ENCODE results near the gene EPS8L3.
A peak's percentile ranks its signal among the peaks of the same experiment; 100 is the strongest.
"Not testable (repeated sequence)": the region's sequence is repeated elsewhere in the genome, so short reads cannot be mapped to it uniquely, and the experiment has no call there.

Gene EPS8L3, protein sequence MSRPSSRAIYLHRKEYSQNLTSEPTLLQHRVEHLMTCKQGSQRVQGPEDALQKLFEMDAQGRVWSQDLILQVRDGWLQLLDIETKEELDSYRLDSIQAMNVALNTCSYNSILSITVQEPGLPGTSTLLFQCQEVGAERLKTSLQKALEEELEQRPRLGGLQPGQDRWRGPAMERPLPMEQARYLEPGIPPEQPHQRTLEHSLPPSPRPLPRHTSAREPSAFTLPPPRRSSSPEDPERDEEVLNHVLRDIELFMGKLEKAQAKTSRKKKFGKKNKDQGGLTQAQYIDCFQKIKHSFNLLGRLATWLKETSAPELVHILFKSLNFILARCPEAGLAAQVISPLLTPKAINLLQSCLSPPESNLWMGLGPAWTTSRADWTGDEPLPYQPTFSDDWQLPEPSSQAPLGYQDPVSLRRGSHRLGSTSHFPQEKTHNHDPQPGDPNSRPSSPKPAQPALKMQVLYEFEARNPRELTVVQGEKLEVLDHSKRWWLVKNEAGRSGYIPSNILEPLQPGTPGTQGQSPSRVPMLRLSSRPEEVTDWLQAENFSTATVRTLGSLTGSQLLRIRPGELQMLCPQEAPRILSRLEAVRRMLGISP

DNA sequence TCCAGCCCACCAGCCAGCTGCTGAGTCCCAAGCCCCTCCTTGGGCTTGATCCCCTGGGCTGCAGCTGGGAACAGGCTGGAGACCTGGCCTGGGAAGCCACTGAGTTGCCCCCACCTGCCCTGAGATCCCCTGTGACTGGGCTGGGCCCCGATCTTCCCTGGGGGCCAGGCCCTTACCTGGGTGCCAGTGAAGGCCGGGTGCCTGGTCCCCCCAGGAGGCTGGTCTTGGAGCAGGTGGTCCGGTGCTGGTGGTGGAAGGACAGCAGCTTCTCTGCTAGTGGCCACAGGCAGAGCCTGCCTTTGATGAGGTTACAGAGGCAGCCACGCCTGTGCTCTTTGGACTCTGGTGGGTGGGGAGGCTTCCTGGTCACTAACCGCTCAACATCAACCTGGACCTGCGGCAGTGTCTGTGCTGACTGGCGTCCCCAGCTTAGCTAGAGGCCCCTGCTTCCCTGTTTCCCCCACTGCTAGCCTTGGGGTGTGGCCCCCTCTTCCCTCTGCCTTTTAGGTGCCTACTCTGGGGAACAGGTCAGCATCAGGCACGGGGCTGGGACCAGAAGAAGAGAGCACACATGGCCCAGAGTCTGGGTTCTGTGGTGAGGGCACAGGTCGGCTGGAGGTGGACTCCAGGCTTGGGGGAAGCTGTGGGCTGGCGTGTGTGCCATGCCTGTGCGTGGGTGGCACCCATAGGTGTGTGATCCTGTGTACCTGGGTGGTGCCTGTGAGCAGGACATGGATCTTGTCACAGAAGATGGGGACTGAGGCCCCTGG, at the start of gene EPS8L3:
Gene EPS8L3, minus strand, starts transcription at position 278 of the 770 bp plus-strand sequence. CDS start 2,174 bp downstream, outside the sequence.
- no peak for DNase-seq

DNA sequence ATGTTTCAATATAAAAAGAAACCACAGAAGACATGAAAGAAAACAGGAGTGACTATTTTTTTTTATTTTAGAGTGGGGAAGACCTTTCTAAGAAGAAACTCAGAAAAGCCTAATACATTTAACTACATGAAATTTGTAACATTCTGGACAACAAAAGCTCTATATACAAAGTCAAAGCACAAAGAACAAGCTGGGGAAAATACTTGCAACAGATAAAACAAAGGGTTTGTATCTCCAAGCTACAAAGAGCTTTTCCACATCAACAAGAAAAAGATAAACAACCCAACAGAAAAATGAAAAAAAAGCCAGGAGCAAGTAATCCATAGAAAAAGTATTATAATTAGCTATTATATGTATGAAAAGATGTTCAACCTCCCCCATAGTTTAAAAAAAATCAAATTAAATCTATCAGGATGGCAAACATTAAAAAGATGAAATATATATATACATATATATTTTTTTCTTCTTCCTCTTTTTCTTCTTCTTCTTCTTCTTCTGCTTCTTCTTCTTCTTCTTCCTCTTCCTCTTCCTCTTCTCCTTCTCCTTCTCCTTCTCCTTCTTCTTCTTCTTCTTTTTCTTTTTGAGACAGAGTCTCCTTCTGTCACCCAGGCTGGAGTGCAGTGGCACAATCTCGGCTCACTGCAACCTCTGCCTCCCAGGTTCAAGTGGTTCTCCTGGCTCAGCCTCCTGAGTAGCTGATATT, 49.1 kb upstream of the EPS8L3 start:
- DNase-seq = no peak

DNA sequence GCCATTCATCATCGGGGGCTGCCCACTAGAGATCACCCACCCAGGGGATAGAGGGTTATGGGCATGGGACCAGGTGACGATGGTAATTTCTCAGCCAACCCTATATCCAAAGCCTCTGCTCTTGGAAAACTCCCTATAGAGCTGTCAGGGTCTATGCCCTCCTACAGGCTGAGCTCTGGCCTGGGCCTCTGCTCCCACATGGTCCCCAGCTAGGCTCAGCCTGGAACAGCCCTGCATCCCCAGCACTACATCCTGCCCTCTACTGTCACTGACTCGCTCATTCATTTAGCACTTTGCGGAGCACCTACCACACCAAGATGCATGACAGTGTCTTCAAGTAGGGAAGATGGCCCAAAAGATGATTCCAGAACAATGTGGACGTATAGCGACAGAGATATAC, 45.0 kb upstream of the EPS8L3 start:
- no peak for DNase-seq

DNA sequence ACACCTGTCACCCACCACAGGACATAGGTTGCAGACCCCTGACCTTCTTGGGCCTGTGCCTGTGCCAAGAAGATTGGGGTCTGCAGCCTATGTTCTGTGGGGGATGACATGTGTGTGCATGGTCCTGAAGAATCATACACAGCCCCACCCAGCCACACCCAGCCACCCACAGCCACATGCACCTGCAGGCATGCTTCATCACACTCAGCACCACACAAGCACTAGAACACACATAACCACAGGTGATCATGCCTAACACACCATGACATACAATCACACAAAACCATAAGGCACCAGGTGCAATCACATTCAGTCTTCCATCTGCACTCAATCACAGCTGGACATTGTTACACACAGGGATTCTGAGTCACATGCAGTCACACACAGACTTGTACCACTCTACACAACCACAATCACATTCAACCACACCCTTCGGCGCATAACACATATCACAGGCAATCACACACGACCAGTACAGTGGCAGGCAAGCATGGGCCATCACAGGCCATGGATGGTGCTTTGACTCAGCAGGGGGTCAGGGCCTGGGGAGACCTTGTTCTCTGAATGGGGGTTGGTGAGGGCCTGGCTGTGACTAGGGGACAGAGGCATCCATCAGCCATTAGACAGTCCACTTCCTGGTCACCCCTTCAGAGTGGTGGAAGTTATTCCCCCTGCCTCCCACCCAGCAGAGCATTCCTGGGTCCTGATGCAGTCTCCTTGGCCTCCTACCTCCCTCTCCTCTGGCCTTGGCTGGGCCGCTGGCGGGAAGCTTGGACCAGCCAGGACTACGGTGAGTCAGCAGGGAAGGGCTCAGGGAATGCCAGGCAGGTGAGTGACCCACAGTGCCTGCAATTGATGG, 44.3 kb upstream of the EPS8L3 start:
- no peak for DNase-seq

DNA sequence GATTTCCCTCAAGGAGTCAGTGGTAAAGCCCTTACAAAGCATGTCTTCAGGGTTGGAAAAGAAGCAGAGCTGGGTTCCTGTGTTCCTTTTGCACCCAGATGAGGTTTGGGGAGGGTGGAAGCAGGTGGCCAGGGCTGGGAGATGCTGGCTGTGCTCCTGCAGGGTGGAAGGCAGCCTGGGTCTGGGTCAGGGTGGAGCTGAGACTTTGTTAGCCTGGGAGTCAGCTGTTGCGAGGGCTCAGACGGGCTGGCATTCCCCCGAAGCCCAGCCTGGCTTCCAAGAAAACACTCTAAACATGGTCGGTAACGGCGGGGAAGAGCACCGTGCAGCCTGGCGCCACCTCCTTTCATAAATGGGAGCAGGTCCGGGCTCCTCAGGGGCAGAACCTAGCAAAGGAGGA, 43.7 kb upstream of the EPS8L3 start:
- no peak for DNase-seq

DNA sequence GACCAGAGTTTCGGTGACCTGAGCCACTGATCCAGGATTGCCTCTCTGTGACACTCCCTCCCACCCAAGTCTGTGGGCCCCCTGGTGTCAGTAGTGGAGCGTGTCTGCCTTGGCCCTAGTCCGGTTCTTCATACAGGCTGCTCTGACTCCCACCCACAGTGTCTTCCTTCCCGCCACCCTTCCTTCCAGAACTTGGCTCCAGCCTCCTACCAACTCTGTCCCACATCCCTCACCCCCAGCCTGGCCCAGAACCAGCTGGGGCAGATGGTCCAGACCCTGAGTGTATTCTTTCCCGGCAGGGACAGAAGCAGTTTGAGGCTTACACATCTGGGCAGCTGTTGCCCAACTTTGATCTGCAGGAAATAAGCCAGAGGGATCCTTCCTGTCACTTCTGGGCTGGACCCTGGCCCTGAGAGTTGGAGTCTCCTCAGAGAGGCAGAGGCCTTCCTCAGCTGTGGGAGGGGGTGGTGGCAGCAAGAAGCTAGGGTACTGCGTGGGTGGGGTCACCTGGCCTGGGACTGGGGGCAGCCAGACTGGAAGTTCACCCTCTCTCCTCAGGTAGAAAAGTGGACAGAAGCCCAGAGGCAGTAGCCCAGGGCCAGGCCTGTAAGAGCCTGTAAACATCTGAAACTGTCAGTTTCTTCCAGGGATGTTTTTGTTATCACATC, 43.1 kb upstream of the EPS8L3 start:
- no peak for DNase-seq

DNA sequence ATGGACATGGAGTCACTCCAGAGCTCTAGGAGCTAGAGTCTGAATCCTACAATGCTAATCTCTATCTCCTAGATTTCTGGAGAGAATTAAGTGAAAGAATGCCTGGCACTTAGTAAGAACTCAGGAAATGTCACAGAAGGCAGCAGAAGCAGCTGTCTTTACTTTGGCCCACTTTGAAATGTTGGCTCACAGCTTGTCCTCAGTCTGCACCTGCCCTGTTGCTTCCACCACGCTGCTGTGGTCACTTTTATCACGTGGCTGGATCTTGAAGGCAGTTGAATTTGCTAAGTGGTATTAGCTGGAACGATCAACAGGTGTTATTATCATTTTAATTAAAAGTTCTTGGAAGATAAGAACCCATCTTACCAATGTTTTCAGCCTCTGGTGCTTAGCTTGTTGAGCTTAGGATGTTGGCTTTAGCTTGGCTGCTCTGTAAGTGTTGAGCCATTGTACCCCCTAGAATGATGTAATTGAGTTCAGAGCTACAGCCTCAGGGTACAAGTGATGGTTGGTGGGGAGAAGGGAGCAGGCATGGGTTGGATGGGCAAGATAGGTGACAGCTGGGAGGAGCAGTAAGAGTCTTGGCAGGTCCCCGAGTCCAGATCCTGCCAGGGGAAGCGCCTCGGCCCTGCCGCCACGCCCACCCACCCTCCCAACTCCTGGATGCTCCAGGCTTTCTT, 41.9 kb upstream of the EPS8L3 start:
- DNase-seq = no peak

DNA sequence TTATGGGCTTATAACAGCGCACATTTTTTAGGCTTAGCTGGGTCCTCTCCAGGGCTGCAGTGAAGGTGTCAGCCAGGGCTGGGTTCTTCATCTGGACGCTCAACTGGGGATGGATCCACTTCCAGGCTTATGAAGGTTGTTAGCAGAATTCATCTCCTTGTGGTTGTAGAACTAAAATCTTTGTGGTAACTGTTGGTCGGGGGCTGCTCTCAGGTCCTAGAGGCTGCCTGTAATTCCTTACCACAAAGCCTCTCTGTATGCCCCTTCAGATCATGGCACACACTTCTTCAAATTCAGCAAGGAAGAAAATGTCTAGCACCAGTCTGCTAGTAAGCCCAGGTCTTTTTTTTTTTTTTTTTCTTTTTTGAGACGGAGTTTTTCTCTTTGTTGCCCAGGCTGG, 40.9 kb upstream of the EPS8L3 start:
- DNase-seq = no peak

DNA sequence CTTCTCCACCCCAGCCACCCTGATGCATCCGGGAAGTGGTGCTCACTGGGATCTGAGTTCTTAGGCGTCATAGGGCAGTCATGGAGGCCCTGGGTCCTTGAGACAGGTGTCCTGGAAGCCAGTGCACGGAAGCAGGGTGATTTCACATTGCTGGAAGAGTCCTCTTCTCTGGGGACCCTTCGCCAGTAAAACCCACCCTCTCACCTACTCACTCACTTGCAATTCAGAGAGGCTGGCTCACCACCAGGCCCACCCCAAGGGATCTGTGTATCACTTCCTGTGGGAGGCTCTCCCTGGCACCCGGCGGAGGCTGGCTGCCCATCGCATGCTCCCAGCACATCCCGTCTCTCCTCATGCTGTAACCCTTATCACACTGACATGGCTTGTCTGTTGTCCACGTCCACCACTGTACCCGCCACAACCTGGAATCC, 40.2 kb upstream of the EPS8L3 start:
- DNase-seq = no peak

DNA sequence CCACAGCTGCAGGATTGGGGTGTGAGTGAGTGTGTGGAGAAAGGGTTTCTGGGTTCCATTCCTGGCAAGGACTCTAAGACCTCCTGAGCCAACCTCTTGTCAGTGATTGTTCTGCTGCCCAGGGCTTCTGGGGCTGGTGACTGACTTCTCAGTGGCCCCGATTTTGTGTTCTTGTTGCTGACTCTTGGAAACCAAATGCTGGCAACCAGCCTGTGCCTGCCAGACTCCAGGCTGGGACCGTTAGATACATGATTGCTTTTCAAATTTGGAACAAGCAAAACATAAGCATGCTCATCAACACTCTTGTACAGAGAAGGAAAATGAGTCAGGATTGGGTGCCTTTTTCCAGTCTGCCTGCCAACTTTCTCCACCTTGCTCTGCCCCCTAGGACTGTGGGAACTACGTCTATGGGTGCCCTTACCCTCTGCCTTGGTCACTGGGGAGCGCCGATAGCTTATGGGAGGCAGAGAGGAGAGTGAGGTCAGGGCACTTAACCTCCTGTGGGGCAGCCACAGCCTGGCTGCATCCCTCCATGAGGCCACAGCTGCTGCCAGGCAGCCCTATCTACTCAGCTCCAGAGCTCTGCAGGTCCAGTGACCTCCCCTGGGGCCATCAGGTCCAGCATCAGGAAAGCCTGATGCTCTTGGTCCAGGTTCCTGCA, 39.3 kb upstream of the EPS8L3 start:
- no peak for DNase-seq

DNA sequence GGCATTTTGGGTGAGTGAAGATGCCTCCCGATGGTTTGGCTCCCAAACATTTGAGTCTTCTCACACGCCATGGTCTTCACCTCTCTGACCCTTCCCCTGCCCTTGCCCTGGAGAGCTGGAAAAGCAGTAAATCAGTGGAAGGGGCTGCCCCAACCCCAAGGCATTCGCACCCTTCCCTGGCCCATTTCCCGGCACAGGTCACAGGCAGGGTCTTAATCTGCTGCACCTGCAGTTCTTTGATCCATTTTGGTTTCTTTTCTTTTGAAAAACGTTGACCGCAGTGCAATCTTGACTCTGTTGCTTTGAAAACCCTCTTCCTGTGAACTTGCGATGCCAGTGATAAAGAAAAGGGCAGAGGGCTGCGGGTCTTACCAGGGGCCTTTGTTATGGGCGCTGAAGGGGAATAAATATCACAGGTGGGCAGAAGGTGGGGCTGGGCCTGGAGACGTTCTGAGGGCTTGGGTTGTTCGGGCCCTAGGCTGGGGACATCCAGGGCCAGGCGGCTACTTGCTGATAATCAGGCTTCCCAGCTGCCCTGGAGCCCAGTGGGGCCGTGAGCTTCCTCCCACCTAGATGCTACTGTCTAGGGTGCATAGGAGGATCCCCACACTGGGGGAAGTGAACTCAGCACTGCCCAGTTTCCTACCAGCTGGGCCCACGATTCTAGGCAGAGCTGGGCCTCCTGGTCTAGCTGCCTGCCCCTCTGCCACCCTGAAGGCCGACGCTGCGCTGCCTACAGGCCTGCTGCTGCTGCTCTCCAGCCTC, 38.6 kb upstream of the EPS8L3 start:
- no peak for DNase-seq

DNA sequence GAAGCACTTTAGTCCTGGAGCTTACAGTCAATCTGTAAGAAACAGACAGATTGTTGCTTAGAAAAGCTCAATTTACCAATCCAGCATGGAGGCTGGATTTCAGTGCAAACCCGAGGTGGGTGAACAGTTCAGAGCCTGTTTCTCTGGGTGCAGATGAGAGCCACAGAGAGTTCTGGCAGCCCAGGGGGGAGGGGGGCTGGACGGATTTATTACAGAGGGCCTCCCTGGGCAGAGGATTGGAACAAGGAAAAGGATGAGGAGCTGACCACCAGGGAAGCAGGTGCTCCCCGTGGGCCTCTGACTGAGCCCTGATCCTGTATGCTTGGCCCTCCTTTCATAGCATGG, 38.0 kb upstream of the EPS8L3 start:
- DNase-seq = no peak

DNA sequence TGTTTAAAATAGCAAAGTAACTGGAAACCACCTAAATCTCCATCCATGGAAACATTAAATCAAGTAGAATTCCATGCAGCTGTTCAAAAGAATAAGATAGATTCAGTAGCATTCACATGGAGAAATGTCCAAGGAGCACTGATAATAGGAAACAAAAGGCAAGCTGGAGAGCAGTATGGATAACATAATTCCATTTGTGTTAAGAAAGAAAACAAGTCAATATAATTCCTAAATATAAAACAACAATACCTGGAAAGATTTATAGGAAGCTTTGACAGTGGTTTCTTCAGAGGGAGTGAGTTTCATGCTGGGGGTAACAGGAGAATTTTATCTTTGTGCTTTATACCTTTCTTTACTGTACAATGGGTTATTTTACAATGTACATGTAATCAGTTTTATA, 36.6 kb upstream of the EPS8L3 start:
- DNase-seq = no peak

DNA sequence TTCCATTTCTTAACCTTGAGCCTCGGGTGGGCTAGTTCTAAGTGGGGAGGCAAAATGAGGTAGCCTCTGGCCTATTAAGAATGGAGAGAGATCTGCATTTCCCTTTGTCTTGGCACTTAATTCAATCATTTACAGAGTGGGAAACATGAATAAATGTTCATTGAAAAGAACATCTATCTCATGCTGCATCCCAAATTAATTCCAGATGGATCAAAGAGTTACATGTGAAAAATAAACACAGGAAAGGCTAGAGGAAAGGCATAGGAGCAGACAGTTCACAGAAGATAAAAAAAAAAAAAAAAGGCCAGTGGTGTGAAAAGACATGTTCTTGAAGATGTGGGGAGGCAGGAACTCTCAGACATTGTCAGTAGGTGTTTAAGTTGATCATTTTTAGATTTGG, 35.7 kb upstream of the EPS8L3 start:
- no peak for DNase-seq

DNA sequence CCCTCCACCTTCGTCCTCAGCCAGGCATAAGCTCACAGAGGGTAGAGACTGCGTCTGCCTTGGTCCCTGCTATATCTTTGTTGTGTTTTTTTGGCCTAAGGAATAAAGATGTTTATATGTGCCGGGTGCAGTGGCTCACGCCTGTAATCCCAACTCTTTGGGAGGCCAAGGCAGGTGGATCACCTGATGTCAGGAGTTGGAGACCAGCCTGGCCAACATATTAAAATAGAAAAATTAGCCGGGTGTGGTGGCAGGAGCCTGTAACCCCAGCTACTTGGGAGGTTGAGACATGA, 33.5 kb upstream of the EPS8L3 start:
- not testable (repeated sequence) for DNase-seq

DNA sequence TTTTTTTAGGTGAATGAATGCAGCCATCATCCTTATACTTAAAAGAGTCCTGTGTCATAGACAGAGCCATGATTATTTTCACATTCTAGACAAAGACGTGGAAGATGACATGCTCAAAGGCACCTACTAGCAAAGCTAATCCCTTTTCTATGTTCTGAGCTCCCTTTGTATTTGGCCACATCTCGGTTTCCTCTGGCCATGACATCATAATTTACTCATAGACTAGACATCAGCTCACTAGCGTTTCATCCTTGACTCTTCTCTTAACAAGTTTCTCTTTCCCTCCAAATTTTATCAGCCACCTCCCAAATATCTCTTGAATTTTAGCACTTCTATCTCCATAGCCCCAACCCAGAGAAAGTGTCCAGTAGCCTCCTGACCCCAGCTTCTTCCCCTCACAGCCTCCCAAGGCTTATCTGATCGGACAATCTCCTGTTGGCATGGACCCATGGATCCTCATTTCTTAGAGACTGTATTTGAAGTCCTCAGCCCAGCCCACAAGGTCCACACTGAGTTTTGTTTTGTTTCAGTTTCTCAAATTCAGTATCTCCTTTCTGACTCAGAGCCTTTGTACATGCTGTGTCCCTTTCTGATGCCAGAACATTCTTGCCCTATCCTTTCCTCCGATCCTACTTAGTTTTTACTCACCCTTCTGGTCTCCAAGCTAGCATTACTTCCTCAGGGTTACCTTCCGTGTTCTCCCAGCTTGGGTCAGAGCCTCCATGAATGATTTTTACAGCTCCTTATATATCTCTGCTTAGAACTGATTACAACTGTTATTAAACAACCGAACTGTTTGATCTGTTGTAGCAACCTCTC, 33.0 kb upstream of the EPS8L3 start:
- peak; percentile 60 for DNase-seq

DNA sequence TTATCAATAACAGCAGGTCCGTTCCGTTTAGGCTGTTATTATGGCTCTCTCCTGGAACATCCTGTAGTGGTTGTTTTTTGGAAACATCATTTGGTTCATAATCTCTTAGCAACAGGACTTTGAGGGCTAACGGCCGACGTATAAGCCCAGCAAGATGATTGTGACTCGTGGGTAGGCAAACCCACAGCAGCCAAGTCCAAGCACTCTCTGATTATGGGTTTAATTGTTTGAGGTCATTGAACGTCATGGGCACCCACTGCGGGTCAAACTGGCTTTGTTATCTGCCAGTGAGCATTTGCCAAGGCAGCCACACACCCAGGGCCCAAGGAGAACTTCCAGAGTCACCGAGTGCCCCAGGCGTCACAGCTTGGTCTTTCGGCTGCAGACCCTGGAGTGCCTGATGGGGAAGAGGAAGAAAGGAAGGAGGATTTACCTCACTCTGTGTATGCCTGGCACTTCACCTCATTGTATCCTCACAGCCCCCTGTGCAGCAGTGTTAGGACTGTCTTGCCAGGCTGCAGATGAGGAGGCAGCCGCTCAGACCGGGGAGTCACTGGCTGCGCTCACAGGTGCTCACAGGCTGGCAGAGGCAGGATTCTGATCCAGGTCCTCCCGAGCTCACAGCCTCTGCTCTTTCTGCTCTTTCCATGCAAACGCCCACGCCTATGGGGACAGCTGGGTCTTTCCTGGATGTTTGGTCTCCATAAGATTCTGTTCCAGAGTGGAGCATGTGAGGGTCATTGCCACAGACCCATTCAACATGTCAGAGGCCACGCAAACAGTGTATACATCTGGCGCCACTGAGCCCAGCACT, 30.8 kb upstream of the EPS8L3 start:
- DNase-seq = no peak

Data from suppressor macrophage treated with lipopolysaccharide for 4 hours (primary cell).